GM18508 (cell line): Measurements from ENCODE around the gene CHCHD6.

Source experiments
- ATAC-seq: cut with Tn5 transposase; IDR thresholded peaks from one replicate; pipeline ENCODE4 v1.9.1; 2021; ENCODE audit warnings: moderate number of reproducible peaks; ENCODE audit not compliant: insufficient read depth, unreplicated experiment

CHCHD6 gene

DNA sequence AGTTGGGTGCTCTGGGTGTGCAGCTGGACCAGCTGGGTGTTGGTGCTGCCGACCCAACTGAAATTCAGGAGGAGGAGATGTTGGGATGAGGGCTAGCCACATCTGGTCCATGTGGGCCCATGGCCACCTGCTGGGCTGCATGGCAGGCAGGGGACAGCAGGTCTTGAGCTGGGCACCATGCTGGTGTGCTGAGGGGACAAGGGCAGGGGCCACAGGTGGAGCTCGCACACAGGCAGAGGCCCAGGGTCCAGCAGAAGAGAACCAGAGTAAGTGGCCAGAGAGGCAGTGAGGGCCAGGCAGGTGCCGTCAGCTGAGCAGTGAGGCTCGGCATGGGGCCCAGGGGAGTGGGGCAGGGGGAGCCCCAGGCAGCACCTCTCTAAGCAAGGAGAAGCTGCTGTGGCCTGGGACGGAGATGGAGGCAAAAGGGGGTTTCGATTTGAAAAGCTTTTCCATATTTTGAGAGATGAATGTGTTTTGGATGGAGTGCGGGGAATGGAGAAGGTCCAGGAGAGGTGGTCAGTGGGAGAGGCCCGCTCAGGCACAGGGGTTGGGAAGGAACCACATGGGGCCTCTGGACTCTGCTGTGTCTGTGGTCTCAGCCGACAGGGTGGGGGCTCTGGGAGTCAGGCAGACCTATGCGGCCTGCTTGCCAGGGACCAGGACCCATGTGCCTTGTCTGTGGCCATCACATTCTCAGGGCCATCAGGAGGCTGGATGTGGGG, 248.4 kb downstream of the CHCHD6 start:
- no peak for ATAC-seq

DNA sequence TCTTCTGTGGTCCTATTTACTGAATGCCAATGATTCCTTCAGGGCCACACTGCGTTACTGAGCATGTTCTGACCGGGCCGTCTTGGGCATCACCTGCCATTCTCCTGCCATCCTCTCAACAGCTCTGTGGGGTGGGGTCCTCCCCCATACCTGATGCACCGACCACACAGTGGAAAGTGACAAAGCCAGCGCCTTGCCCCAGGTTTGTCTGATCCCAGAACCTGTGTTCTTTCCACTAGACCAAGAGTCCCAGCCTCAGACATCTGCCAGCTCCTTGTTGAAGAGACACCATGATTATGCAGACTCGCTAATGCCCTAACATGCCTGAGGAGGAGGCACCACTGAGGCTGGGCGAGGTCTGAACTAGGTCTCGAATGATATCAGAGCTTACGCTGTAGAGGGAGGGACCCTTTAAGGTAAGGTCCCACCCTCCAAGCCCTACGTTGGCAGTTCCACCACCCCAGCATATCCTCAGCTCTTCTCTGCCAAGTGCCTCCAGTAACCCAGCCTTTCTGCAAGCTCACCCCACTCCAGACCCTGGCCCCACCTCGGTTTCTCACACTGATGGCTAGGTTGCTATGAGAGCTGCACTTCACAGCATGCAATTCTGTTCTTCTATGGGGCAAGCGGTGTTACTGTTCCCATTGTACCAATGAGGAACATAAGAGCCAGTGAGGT, 249.1 kb downstream of the CHCHD6 start:
- ATAC-seq = no peak

DNA sequence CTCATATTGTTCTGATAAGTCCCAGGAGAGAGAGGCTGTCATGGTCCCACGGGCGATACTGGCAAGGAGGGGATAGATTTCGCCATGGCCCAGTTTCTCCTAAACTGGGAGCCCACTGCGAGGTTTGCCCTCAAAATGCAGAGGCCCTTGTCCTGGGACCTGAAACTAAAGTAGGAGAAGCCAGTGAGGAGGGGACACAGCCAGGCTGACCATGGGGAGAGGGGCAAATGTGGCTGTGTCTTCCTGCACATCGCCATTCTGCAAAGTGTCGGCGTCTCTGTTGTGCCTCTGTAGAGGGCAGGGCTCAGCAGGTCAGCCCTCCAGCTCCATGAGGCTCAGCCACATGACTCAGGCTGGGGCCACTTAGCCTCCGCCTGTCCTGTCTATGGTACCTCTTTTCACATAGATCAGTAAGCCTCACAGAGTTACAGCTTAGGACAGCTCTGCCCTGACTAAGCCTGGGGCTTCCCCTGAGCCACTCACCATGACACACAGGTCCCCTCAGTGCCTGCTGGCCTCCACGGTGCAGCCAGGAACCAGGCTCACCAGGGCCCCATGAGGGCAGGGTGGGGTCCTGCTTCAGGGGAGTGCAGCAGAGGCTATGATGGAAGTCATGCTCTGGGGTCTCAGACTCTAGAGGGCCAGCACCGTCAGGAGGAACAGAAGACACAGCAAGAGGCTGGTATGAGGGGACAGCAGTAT, 250.3 kb downstream of the CHCHD6 start:
- peak; percentile 45 for ATAC-seq

DNA sequence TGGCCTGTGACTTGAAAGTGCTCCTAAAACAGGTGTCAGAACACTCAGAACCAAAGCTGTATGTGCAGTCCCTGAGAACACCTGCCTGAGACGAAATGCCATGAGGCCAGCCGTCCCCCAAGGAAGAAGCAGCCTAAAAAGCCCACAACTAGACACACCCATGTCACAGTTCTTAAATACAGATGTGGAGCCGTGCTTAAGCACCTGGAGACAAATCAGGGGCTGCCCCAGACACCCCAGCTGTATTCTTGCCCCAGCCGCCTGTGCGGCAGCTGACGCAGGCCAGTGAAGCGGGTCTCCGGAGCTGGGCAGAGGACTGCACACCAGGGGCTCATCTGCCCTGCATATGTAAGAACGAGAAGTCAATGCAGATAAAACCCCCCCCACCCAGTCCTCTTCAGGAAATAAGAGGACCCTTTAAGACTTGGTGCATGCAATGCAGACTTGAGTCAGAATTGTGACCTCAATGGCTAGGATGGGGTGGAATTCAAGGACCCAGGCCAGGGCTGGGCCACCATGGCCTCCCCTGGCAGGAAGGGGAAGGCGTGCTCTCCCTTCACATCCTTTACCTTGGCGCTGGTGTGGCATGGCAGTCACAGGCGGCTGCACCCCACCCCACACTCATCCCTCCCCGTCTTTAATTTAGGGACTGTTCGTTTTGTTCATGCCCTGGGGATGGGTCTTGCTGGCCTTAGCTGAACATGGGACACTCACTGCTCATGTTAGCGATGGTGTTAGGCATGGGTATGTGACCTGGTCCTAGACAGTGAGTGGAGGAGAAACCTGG, 251.2 kb downstream of the CHCHD6 start:
- ATAC-seq = peak; percentile 76

DNA sequence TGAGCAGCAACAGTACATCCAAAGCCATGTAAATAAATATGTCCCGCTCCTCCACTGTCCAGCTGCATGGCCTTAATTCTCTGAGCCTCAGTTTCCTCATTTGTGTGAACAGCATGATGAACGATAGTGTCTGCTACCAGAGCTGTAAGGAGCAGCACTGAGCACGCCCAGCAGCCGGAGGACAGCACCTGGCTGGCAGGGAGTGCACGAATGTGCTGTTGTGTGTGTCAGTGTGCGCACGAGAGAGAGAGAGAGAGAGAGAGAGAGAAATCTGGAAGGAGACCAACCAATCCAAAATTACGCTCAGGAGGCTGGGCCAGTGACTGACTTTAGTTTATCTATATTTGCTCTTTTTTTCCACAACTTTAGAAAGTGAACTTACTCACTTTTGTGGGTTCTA, 252.3 kb downstream of the CHCHD6 start:
- no peak for ATAC-seq

DNA sequence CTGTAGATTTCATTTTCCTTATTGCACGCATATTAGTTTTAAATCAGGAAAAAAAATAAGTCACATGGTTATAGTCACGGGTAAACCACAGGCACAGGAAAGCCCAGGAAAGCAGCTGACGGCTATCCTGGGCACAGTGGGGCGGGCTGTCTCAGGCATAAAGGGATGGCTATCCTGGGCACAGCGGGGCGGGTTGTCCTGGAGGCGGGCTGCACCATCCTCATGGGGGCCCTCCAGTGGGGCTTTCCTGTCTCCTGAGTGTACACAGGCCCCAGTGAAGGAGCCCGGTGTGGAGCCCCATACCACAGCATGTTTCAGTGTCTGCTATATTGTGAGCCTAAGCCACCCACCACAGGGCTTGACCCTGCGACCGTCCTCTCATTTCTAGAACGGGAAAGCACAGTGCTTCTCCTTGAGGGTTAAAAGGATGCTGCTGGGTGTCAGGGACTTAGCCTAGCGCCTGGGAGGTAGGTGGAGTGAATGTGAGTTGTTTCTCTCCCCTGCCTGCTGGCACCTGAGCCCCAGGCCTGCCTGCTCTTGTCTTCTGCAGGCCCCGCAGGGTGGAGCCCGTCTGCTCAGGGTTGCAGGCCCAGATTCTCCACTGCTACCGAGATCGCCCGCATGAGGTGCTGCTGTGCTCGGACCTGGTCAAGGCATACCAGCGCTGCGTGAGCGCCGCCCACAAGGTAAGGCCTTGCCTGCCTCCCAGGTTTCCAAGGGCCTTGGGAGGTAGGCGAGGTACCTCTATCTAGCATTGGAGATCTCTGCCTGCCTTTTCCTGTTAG, 253.0 kb downstream of the CHCHD6 start:
- ATAC-seq = no peak

DNA sequence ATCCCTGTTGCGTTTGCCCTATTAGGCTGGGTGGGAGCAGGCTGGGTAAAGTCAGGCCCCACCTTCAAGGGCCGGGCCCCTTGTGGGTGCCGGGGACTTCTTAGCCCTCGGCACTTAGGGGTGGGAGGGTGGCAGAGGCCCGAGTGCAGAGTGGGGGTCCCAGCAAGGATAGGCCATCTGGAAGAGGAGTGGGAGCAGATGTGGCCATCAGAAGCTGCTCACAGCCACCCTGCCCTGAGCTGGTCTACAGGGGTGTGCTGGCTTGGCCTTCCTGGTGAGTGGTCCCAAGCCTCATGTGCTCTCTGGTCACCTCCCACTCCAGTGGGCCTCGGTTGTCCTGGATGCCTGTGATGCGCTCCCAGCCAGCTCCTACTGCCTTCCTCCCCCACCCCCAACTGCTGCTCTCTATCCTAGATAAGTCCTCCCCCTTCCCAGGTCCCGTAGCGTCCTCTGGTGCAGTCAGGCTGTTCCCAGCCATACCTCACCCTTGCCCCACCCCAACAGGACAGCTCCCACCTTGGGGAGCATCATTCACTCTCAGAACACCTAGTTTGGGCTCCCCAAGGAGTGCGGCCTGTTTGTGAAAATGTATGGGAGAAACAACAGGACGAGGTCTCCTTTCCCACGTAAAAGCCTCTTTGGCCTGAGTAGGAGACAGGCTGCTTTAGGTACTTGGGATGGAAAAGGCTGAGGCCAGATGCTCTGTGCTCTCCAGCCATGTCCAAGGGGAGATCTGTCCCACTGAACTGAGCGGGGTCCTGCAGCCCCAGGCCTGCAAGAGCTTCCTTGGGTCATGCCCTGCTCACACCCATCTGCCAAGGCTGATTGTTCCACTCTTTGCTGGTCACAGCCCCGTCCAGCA, 254.0 kb downstream of the CHCHD6 start:
- ATAC-seq = no peak

DNA sequence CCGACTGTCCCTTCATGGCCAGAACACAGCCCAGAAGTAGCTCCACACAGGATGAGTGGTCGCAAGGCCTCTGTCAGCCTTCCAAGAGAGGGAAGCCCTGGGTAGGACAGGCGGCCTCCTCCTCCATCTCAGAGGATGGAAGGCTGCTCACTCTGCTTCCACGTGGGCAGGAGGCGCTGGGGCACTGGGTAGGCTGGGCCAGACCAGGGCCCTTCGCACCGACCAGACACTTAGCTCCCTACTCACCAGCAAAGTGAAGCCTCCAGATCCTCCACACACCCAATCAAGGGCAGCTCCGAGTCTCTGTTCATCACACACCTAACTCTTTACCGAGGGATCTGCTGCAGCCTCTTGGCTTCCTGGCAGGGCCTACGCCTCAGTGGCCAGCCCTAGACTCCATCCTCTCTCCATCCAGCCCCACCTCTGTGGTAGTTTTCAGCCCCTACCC, 254.6 kb downstream of the CHCHD6 start:
- no peak for ATAC-seq

DNA sequence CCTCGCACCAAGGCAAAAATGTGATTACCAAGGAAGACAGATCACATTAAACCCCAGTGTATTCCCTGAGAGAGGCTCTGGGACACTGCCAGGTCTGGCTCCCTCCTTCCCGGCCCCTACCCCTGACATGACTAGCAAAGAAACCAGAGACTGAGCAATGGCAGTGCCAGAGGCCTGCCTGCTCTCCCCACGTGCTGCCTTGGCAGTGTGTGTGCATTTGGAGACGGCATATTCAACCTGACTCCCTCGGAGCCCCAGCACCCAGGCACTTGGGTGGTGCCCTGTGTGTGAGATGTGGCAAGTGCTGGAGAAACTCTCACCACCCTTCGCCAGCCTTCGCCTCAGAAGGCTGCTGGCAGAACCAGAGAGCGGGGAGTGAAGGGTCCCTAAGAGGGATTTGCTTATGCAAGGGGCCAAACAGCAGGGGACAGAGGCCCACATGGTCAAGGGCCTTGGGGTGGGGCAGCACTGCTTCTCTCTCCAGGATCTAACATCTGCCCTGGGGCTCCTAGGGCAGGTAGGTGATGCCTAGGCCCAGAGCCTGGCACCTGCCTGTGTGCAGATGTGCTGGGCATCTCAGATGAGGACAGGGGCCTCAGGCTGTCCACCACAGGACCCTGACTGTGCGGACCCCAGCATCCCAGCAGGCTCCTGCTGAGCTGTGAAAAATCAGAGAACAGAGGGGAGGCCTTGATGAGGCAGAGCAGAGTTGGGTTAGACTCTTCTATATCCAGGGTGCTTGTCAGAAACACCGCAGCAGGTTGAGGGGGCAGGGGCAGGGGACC, 255.3 kb downstream of the CHCHD6 start:
- ATAC-seq = no peak

DNA sequence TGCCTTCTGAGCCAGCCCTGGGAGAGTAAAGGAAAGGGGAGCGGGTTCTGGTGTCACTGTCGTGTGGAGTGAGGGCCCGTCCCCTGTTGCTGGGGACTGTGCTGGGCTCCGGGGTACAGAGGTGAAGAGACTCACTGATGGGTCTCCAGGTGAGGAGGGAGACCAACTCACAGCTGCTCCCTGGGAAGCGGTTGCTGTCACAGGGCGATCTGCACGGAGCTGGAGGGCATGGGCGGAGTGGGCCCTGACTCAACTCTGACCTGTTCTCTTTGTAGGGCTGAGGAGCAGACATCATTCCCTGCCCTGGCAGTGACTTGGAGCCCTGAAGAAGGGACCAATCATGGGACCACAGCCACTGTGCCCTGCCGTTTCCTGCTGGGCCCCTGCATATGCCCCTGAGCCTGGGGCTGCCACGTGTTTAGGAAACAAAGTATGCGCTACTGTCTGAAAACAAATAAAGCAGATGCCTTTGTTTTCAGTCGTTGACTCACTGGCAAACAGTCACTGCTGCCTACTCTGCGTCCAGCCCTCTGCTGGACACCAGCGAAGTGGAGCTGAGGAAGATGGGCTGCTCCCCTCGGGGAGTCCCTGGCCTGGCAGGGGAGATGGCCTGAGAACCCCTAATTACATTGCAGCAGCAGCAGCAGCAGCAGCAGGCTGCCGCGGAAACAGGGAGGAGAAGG, 256.0 kb downstream of the CHCHD6 start:
- no peak for ATAC-seq

DNA sequence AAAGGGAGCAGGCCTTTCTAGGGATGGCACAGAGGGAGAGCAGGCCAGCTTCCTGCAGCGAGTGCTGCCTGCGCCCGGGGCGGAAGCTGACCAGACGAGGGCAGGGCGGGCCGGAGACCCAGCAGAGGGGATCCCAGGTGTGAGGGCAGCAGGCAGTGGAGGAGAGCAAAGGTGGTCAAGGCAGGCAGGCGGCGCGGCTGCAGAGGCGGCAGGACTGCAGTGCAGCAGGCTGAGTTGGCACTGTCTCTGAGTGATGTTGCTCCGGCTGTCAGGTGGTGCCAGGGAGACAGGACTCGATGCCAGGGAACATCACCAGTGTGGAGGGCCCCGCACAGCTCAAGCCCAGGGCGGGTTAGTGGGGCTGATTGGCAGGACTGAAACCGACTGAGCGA, 256.6 kb downstream of the CHCHD6 start:
- ATAC-seq = no peak

DNA sequence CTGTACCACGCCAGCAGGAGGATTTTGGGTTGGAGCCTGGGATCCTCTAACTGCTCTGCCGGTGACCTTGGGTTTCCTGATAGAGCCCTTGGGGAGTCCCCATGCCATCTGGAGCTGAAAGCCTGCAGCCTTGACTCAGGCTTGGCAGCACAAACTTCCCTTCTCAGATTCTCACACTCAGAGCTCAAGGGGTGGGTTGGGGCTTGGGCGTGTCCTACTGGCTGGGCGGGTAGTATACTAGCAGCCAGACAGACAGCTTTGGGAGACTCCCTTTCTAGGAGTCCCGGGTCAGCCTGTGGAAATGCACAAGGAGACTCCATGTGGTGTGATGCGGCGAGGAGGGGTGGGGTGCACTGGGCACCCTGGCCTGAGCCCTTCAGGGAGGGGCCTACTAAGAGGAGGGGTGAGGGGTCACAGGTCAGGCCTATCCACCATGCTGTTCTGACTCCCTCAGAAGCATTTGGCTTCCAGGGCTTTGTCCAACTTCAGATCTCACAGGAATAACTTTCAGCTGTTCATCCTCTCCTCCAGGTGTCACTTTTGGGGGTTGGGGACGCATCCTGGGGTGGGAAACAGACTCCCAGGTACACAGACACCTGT, 257.3 kb downstream of the CHCHD6 start:
- no peak for ATAC-seq

DNA sequence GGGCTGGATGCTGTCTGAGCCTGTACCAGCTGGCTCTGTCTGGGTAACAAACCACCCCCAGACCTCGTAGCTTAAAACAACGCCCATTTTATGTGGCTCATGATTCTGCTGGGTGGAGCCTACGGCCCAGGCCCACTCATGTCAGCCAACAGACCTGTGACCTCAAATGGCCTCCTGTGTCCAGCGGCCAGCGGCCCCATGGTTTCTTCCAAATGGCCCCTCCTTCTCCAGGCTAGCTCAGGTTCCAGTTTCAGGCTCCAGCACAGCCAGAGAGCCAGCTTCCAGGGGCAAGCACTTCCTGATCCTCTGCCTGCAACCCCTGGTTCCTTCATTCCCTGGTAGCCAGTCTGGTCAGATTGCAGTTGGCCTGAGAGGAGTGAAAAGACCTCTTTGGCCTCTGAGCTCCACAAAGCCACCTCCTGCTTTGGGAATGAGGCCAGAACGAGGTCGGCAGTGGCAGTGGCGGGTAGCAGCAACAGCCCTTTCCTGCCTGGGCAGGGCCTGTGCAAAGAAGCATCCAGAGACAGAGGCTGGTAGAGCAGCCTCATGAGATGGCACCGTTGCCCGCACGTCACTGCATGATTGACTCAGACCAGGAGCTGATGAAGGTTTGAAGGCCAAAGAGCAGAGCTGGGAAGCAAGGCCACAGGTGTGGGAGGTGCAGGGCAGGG, 257.9 kb downstream of the CHCHD6 start:
- no peak for ATAC-seq

DNA sequence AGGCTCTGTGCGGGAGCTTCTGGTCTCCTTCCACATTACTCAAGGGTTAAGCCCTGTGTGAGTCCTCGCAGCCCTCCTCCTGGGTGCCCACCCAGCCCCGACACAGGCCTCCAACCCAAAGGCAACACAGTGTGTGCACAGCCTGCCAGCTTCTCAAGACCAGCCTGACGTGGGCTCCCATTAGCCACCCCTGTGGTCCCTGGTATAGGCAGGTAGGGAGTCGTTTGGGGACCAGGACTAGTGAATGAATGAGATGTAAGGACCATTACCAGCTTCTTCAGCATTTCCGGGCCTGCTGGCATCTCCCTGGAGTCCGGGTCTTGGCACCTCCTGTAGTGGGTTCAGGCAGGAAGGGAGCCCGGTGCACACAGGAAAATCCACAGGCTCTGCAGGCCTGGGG, 258.7 kb downstream of the CHCHD6 start:
- ATAC-seq = no peak

DNA sequence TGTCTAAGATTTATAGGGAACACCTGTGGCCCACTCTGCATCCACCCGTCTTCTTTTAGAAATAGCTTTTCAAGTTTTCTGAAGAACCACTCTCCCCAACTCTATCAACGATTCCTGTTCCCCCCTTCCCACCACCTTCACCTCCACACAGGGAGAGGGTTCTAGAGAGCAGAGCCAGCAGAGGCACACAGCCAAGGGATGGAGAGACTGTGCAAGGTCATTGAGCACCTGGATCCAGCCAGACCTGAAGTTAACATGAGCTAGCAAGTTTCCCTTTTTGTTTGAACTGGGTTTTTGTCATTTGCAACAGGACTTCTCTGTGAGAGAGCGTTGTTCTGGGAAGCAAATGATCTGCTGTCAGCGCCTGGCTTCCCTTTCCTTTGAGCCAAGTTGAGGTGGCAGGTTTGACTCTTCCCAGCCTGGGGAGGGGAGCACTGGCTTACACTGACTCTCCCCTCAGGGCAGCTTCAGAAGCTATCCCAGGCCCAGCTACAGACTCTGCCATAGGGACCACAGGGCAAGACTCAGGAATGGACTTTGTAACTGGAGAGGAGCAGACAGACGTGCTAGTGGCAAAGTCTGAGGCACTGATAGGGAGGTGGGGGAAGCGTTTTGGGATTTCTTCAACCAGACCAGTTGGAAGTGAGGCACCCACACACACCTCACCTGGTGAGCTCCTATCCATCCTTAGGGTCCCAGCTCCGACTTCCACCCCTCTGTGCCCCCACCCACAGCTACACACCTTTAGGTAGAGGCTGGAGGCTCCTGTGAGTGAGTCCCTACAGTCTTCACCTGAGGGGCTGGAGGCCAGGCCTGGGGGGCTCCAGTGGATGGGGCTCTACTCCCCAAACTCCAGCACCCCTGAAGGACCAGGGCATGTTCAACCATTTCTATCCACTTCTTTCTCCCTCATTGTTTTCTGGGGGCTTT, 259.5 kb downstream of the CHCHD6 start:
- ATAC-seq = no peak

DNA sequence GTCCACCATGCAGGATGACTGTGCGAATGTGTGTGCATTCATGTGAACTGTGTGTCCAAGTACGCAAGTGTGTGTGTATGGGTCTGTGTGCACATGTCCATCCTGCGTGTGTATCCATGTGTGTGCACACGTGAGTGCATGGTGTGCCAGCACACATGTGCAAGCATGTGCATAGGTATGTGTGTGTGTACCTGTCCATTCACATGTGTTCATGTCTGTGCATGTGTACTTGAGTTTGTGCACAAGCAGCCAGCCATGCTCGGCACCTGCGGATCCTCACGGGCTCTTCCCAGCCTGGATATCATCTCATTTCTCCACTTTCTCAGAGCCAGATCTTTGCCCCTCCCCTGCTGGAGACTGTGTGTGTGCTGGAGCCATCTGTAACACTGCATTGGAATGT, 260.2 kb downstream of the CHCHD6 start:
- no peak for ATAC-seq
